ENCODE measurements around the gene ATP2C2.

The ATP2C2 gene

GRCh38 chr16:84356591-84357116 is 11.7 kb upstream of the ATP2C2 start:
- no peak for TF ChIP-seq EZH2phosphoT487 (IDR thresholded peaks at IDR 0.05; ENCODE audit: low read length)
- no peak for TF ChIP-seq CTCF (IDR thresholded peaks at IDR 0.05; ENCODE audit: low read length)
- TF ChIP-seq EZH2 (optimal IDR thresholded peaks at IDR 0.05; ENCODE audit: low read depth, low read length), result no peak
- no peak overlapping the region for H3K9ac ChIP-seq (ENCODE audit: low read length)
- H3K4me2 ChIP-seq (ENCODE audit: low read depth, low read length), result no peak overlapping the region
- H2AFZ ChIP-seq (ENCODE audit: low read length), result no peak overlapping the region
- no peak overlapping the region for H3K27ac ChIP-seq (ENCODE audit: low read length)
- no peaks in the 10 kb centered on the region for H3K9me3 ChIP-seq (replicated peaks; ENCODE audit: insufficient read depth, low read length)
- no peaks in the 10 kb centered on the region for H3F3A ChIP-seq (ENCODE audit: insufficient read depth, low read length)
- no peaks in the 10 kb centered on the region for H3K79me2 ChIP-seq (ENCODE audit: low read length)
- H3K4me1 ChIP-seq (ENCODE audit: low read length), result no peaks in the 10 kb centered on the region
- H3K27me3 ChIP-seq (replicated peaks; ENCODE audit: insufficient read depth, low read length), result peaks cover 13% of the 10 kb centered on the region; the same call in 1 of the 2 replicates
- H4K20me1 ChIP-seq (ENCODE audit: insufficient read depth, low read length), result no peaks in the 10 kb centered on the region
- H3K36me3 ChIP-seq (replicated peaks; ENCODE audit: insufficient read depth, low read length), result no peaks in the 10 kb centered on the region
- no peak overlapping the region for H3K4me3 ChIP-seq (ENCODE audit: low read length)
- no peak for DNase-seq
- H3K9me2 ChIP-seq (replicated peaks; ENCODE audit: insufficient read depth, low read length), result no peaks in the 10 kb centered on the region

GRCh38 chr16:84357191-84357651 is 11.1 kb upstream of the ATP2C2 start:
- no peak for DNase-seq
- Histone ChIP-seq H3K4me2 (ENCODE audit: low read depth, low read length) (no peak overlapping the region), H3K4me3 (ENCODE audit: low read length) (no peak overlapping the region)

GRCh38 chr16:84358601-84359295 is 9.6 kb upstream of the ATP2C2 start:
- H3K27ac ChIP-seq (ENCODE audit: low read length), result no peak overlapping the region
- H3K36me3 ChIP-seq (replicated peaks; ENCODE audit: insufficient read depth, low read length), result no peaks in the 10 kb centered on the region
- H3K9ac ChIP-seq (ENCODE audit: low read length), result no peak overlapping the region
- DNase-seq, result no peak
- H3K27me3 ChIP-seq (replicated peaks; ENCODE audit: insufficient read depth, low read length), result peaks cover 13% of the 10 kb centered on the region
- H3K9me2 ChIP-seq (replicated peaks; ENCODE audit: insufficient read depth, low read length), result no peaks in the 10 kb centered on the region
- H4K20me1 ChIP-seq (ENCODE audit: insufficient read depth, low read length), result no peaks in the 10 kb centered on the region
- no peak for TF ChIP-seq EZH2phosphoT487 (IDR thresholded peaks at IDR 0.05; ENCODE audit: low read length)
- TF ChIP-seq EZH2 (optimal IDR thresholded peaks at IDR 0.05; ENCODE audit: low read depth, low read length), result no peak
- no peak for TF ChIP-seq CTCF (IDR thresholded peaks at IDR 0.05; ENCODE audit: low read length)
- H3K79me2 ChIP-seq (ENCODE audit: low read length), result no peaks in the 10 kb centered on the region
- H3K4me3 ChIP-seq (ENCODE audit: low read length), result no peak overlapping the region
- no peak overlapping the region for H2AFZ ChIP-seq (ENCODE audit: low read length)
- no peaks in the 10 kb centered on the region for H3K4me1 ChIP-seq (ENCODE audit: low read length)
- no peaks in the 10 kb centered on the region for H3K9me3 ChIP-seq (replicated peaks; ENCODE audit: insufficient read depth, low read length)
- H3K4me2 ChIP-seq (ENCODE audit: low read depth, low read length), result no peak overlapping the region
- no peaks in the 10 kb centered on the region for H3F3A ChIP-seq (ENCODE audit: insufficient read depth, low read length)

More at GRCh38 chr16:84357191-84357651, 11.1 kb upstream of the ATP2C2 start:
- Histone ChIP-seq H3K9me2 (replicated peaks; ENCODE audit: insufficient read depth, low read length) (no peaks in the 10 kb centered on the region), H3K9me3 (replicated peaks; ENCODE audit: insufficient read depth, low read length) (no peaks in the 10 kb centered on the region), H4K20me1 (ENCODE audit: insufficient read depth, low read length) (no peaks in the 10 kb centered on the region), H3K27me3 (replicated peaks; ENCODE audit: insufficient read depth, low read length) (peaks cover 11% of the 10 kb centered on the region; the same call in 1 of the 2 replicates), H3K36me3 (replicated peaks; ENCODE audit: insufficient read depth, low read length) (no peaks in the 10 kb centered on the region), H2AFZ (ENCODE audit: low read length) (no peak overlapping the region), H3K4me1 (ENCODE audit: low read length) (no peaks in the 10 kb centered on the region), H3F3A (ENCODE audit: insufficient read depth, low read length) (no peaks in the 10 kb centered on the region), H3K9ac (ENCODE audit: low read length) (no peak overlapping the region), H3K79me2 (ENCODE audit: low read length) (no peaks in the 10 kb centered on the region), H3K27ac (ENCODE audit: low read length) (no peak overlapping the region)
- TF ChIP-seq EZH2 (optimal IDR thresholded peaks at IDR 0.05; ENCODE audit: low read depth, low read length) (no peak), CTCF (IDR thresholded peaks at IDR 0.05; ENCODE audit: low read length) (no peak), EZH2phosphoT487 (IDR thresholded peaks at IDR 0.05; ENCODE audit: low read length) (no peak)
